H9 (cell line): ENCODE measurements around the gene ROBO2. TPM values are rescaled to one million over a fixed set of nuclear protein-coding genes. Genes with fewer than 3 reads are reported as not detected.

Source experiments
- DNase-seq: peaks from one replicate; pipeline ENCODE4 v3.0.0-alpha.2; 2017
- H2AFZ ChIP-seq: one replicate; pipeline ENCODE4 v1.6.1; 2013; ENCODE audit warnings: mild to moderate bottlenecking, low read length, control low read depth, moderate library complexity
- H2AK5ac ChIP-seq: 2 replicates; pipeline ENCODE4 v1.6.1; 2013; ENCODE audit warnings: low read length, control low read depth, mixed read lengths; ENCODE audit not compliant: insufficient read length
- H2BK120ac ChIP-seq: one replicate; pipeline ENCODE4 v1.6.1; 2013; ENCODE audit warnings: low read depth, mild to moderate bottlenecking, low read length, control low read depth, inconsistent platforms; ENCODE audit not compliant: poor library complexity, severe bottlenecking
- H2BK12ac ChIP-seq: 2 replicates; pipeline ENCODE4 v1.6.1; 2013; ENCODE audit warnings: low read length, control low read depth, mixed read lengths, low read depth; ENCODE audit not compliant: insufficient read length
- H2BK15ac ChIP-seq: 2 replicates; pipeline ENCODE4 v1.6.1; 2013; ENCODE audit warnings: low read depth, low read length, control low read depth
- H2BK20ac ChIP-seq: one replicate; pipeline ENCODE4 v1.6.1; 2013; ENCODE audit warnings: low read depth, mild to moderate bottlenecking, low read length, control low read depth, inconsistent platforms; ENCODE audit not compliant: poor library complexity, severe bottlenecking
- H2BK5ac ChIP-seq: 2 replicates; pipeline ENCODE4 v1.6.1; 2013; ENCODE audit warnings: low read length, control low read depth, mixed read lengths; ENCODE audit not compliant: insufficient read length
- H3K14ac ChIP-seq: 2 replicates; pipeline ENCODE4 v1.6.1; 2013; ENCODE audit warnings: low read length, control low read depth; ENCODE audit not compliant: insufficient read depth
- H3K18ac ChIP-seq: 2 replicates; pipeline ENCODE4 v1.6.1; 2013; ENCODE audit warnings: low read depth, mild to moderate bottlenecking, mixed read lengths, low read length, control low read depth; ENCODE audit not compliant: insufficient read length
- H3K23ac ChIP-seq: 2 replicates; pipeline ENCODE4 v1.6.1; 2013; ENCODE audit warnings: low read length, control low read depth, mixed read lengths, low read depth; ENCODE audit not compliant: insufficient read length
- H3K23me2 ChIP-seq: 2 replicates; pipeline ENCODE4 v1.6.1; 2013; ENCODE audit warnings: low read depth, mild to moderate bottlenecking, mixed read lengths, low read length, control low read depth; ENCODE audit not compliant: insufficient read length, poor library complexity, severe bottlenecking
- H3K27ac ChIP-seq: 2 replicates; pipeline ENCODE4 v1.5.1; 2013; ENCODE audit warnings: low read length, control low read depth, mixed read lengths, low read depth; ENCODE audit not compliant: insufficient read length
- H3K27me3 ChIP-seq: 2 replicates; pipeline ENCODE4 v1.6.1; 2013; ENCODE audit warnings: low read length, control low read depth, inconsistent platforms; ENCODE audit not compliant: insufficient read depth
- H3K4ac ChIP-seq: 2 replicates; pipeline ENCODE4 v1.6.1; 2013; ENCODE audit warnings: low read depth, mild to moderate bottlenecking, control low read depth, inconsistent platforms, low read length, moderate library complexity
- H3K4me1 ChIP-seq: 2 replicates; pipeline ENCODE4 v1.6.1; 2013; ENCODE audit warnings: low read length, control low read depth, inconsistent platforms; ENCODE audit not compliant: insufficient read depth
- H3K4me2 ChIP-seq: 2 replicates; pipeline ENCODE4 v1.6.1; 2013; ENCODE audit warnings: low read length, control low read depth, mixed read lengths; ENCODE audit not compliant: insufficient read length, insufficient read depth
- H3K56ac ChIP-seq: 2 replicates; pipeline ENCODE4 v1.6.1; 2013; ENCODE audit warnings: low read depth, mild to moderate bottlenecking, mixed read lengths, low read length, control low read depth; ENCODE audit not compliant: insufficient read length
- H3K79me1 ChIP-seq: 2 replicates; pipeline ENCODE4 v1.6.1; 2013; ENCODE audit warnings: low read depth, mild to moderate bottlenecking, moderate library complexity, low read length, control low read depth, inconsistent platforms; ENCODE audit not compliant: insufficient read depth, poor library complexity, severe bottlenecking
- H3K79me2 ChIP-seq: 2 replicates; pipeline ENCODE4 v1.6.1; 2013; ENCODE audit warnings: low read length, control low read depth, inconsistent platforms; ENCODE audit not compliant: insufficient read depth
- H3K9ac ChIP-seq: 2 replicates; pipeline ENCODE4 v1.6.1; 2013; ENCODE audit warnings: low read length, control low read depth, mixed read lengths; ENCODE audit not compliant: insufficient read length; ENCODE audit errors: extremely low read depth
- H3K9me3 ChIP-seq: one replicate; pipeline ENCODE4 v1.6.1; 2013; ENCODE audit warnings: low read depth, low read length, inconsistent platforms; ENCODE audit not compliant: control insufficient read depth
- H3T11ph ChIP-seq: one replicate; pipeline ENCODE4 v1.6.1; 2013; ENCODE audit warnings: mild to moderate bottlenecking, low read length, control low read depth, inconsistent platforms
- H4K20me1 ChIP-seq: one replicate; pipeline ENCODE4 v1.6.1; 2013; ENCODE audit not compliant: control insufficient read depth, insufficient read length, insufficient read depth
- H4K5ac ChIP-seq: 2 replicates; pipeline ENCODE4 v1.6.1; 2013; ENCODE audit warnings: low read depth, mild to moderate bottlenecking, mixed read lengths, low read length, control low read depth; ENCODE audit not compliant: insufficient read length
- H4K8ac ChIP-seq: replicated peaks from 2 replicates; pipeline ENCODE4 v1.6.1; 2013; ENCODE audit warnings: low read length, control low read depth, mixed read lengths, low read depth; ENCODE audit not compliant: insufficient read length
- H4K91ac ChIP-seq: 2 replicates; pipeline ENCODE4 v1.6.1; 2013; ENCODE audit warnings: low read depth, mild to moderate bottlenecking, moderate library complexity, mixed read lengths, low read length, control low read depth; ENCODE audit not compliant: insufficient read length
- H3K27ac Mint-ChIP-seq, 3 experiments: 2 replicates in 2 of 3; 3 replicates in 1 of 3; pipeline ENCODE4 v1.8.0; 2020 to 2021; ENCODE audit warnings: mixed read lengths in 3 of 3, mild to moderate bottlenecking in 1 of 3, moderate library complexity in 1 of 3
- H3K27me3 Mint-ChIP-seq: 2 replicates; pipeline ENCODE4 v1.8.0; 2021; ENCODE audit warnings: low read depth, mild to moderate bottlenecking, moderate library complexity, mixed read lengths
- H3K36me3 Mint-ChIP-seq, 3 experiments: 2 replicates in 2 of 3; 3 replicates in 1 of 3; pipeline ENCODE4 v1.8.0; 2020 to 2021; ENCODE audit warnings: low read depth in 3 of 3, mixed read lengths in 3 of 3; ENCODE audit not compliant: insufficient read depth in 1 of 3
- H3K4me1 Mint-ChIP-seq, 2 experiments: 2 replicates each; pipeline ENCODE4 v1.8.0; 2020; ENCODE audit warnings: mixed read lengths in 2 of 2
- H3K4me3 Mint-ChIP-seq, 2 experiments: 2 replicates in 1 of 2; 3 replicates in 1 of 2; pipeline ENCODE4 v1.8.0; 2020 to 2021; ENCODE audit warnings: mild to moderate bottlenecking in 2 of 2, mixed read lengths in 2 of 2, moderate library complexity in 1 of 2
- H3K9me3 Mint-ChIP-seq, 2 experiments: 2 replicates in 1 of 2; 3 replicates in 1 of 2; pipeline ENCODE4 v1.8.0; 2020; ENCODE audit warnings: mild to moderate bottlenecking in 2 of 2, mixed read lengths in 2 of 2, moderate library complexity in 1 of 2
- CTCF ChIP-seq: fragments of 200-600 bp; sonication (generic); conservative IDR thresholded peaks from 3 replicates; pipeline ENCODE4 v1.8.0; 2021; ENCODE audit warnings: antibody characterized with exemption, mild to moderate bottlenecking
- WGBS: extraction: QIAGEN DNeasy Blood & Tissue Kit; methylation state at CpG from one replicate; pipeline ENCODE4 v1.1.7; 2013; ENCODE audit warnings: missing lambda C conversion rate, low lambda C conversion rate, mixed read lengths; ENCODE audit not compliant: insufficient read length; ENCODE audit errors: extremely low coverage; 5-methylcytosine and 5-hydroxymethylcytosine counted together
- total RNA-seq: library from RNA; stranded (reverse); gene quantifications from 2 replicates; pipeline ENCODE4 v1.2.1, GENCODE V29; 2021

Gene ROBO2
- total RNA-seq, 1 experiment from 2014 or later, result 2.3 TPM

DNA sequence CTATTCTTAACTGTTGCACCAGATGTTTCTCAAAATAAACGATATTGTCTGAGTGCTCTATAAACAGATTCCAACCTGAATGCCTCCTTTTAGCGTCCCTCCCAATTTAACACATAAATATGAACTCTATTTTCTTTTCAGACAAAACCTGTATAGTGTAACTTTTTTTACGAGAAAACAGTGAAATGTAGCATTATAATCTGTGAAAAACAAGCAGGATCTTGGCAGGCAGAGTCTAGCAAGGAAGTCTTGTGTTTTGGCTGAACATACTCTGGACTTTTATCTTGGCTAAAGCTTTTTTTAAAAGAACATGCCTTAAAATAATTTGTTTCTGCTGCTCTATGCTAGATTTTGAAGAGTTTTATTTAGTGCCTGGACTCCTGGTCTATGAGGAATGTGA is 150.5 kb downstream of the ROBO2 start:
- no peak overlapping the region for H3K4ac ChIP-seq
- no peak overlapping the region for H4K8ac ChIP-seq
- no peak overlapping the region for H2BK120ac ChIP-seq
- no CpG with 5 or more reads among the region's 3 CpGs for WGBS
- no peak overlapping the region for H2AK5ac ChIP-seq
- H3K9me3 ChIP-seq, result no peaks in the 10 kb centered on the region
- no peaks in the 10 kb centered on the region for H3K23me2 ChIP-seq
- no peak overlapping the region for H3K18ac ChIP-seq
- no peak overlapping the region for H4K5ac ChIP-seq
- H3K14ac ChIP-seq, result no peak overlapping the region
- H2BK12ac ChIP-seq, result no peak overlapping the region
- no peaks in the 10 kb centered on the region for H3K79me2 ChIP-seq
- H3K4me1 ChIP-seq, result no peaks in the 10 kb centered on the region; the same call in 1 of the 2 replicates
- no peak overlapping the region for H2BK5ac ChIP-seq
- H3K27me3 ChIP-seq, result no peaks in the 10 kb centered on the region
- no peaks in the 10 kb centered on the region for H3K9me3 Mint-ChIP-seq
- no peak overlapping the region for H2AFZ ChIP-seq
- H3K36me3 Mint-ChIP-seq, result no peaks in the 10 kb centered on the region
- no peak overlapping the region for H2BK15ac ChIP-seq
- no peaks in the 10 kb centered on the region for H4K20me1 ChIP-seq
- no peak overlapping the region for H3K4me2 ChIP-seq
- peaks cover 12 to 16% of the 10 kb centered on the region in 2 experiments for H3K4me1 Mint-ChIP-seq
- no peak overlapping the region for H3K4me3 Mint-ChIP-seq
- H3K27ac Mint-ChIP-seq, result peak overlapping the region in 1 of 3 experiments; percentile 48; a peak in 2 of 7 replicates
- H3K56ac ChIP-seq, result no peak overlapping the region
- H3K23ac ChIP-seq, result no peak overlapping the region
- H3K27me3 Mint-ChIP-seq, result no peaks in the 10 kb centered on the region
- H3K79me1 ChIP-seq, result no peaks in the 10 kb centered on the region
- no peak overlapping the region for H3T11ph ChIP-seq
- no peak overlapping the region for H3K27ac ChIP-seq
- DNase-seq, result no peak
- no peak for TF ChIP-seq CTCF
- H4K91ac ChIP-seq, result no peak overlapping the region
- no peak overlapping the region for H2BK20ac ChIP-seq
- no peak overlapping the region for H3K9ac ChIP-seq
